Hepatocyte (in vitro differentiated cells): ENCODE data around the gene JUNB.
"Not testable (repeated sequence)": the region's sequence is repeated elsewhere in the genome, so short reads cannot be mapped to it uniquely, and the experiment has no call there.

Experiments
- EZH2 ChIP-seq: fragments of 200-600 bp; sonication (generic); IDR thresholded peaks from 2 replicates; pipeline ENCODE4 v1.6.1; 2016; ENCODE audit warnings: antibody characterized with exemption, mild to moderate bottlenecking, borderline replicate concordance
- TF ChIP-seq, protein P1 (sequence below): fragments of 200-600 bp; sonication (generic); IDR thresholded peaks from 2 replicates; pipeline ENCODE4 v1.5.1; 2016; ENCODE audit warnings: antibody characterized with exemption, mild to moderate bottlenecking; ENCODE audit not compliant: poor library complexity

DNA sequence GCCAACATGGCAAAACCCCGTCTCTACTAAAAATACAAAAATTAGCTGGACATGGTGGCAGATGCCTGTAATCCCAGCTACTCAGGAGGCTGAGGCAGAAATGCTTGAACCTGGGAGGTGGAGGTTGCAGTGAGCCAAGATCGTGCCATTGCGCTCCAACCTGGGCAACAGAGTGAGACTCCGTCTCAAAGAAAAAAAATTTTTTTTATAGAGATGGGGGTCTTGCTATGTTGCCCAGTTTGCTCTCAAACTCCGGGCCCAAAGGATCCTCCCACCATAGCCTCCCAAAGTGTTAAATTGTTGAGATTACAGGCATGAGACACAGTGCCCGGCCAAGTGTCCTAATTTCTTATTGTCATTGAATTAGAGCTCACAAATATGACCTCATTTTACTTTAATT lies 25.9 kb downstream of the JUNB start:
- TF ChIP-seq, protein P1, sequence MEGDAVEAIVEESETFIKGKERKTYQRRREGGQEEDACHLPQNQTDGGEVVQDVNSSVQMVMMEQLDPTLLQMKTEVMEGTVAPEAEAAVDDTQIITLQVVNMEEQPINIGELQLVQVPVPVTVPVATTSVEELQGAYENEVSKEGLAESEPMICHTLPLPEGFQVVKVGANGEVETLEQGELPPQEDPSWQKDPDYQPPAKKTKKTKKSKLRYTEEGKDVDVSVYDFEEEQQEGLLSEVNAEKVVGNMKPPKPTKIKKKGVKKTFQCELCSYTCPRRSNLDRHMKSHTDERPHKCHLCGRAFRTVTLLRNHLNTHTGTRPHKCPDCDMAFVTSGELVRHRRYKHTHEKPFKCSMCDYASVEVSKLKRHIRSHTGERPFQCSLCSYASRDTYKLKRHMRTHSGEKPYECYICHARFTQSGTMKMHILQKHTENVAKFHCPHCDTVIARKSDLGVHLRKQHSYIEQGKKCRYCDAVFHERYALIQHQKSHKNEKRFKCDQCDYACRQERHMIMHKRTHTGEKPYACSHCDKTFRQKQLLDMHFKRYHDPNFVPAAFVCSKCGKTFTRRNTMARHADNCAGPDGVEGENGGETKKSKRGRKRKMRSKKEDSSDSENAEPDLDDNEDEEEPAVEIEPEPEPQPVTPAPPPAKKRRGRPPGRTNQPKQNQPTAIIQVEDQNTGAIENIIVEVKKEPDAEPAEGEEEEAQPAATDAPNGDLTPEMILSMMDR: not testable (repeated sequence)
- not testable (repeated sequence) for TF ChIP-seq EZH2
